GM10248 (cell line): ENCODE measurements around the gene LIPT2.

Experiments
- CTCF ChIA-PET: fragments of 300-600 bp; sonication (Branson Sonifier 250); formaldehyde crosslinking; extraction: SDS; loops from one replicate; lab custom pipeline; 2021; ENCODE audit warnings: antibody characterized with exemption; lab: Yijun Ruan, JAX
- POLR2A ChIA-PET: fragments of 350-650 bp; sonication (Branson Sonifier 250); formaldehyde crosslinking; extraction: SDS; loops from one replicate; lab custom pipeline; 2020; ENCODE audit warnings: antibody characterized with exemption; lab: Yijun Ruan, JAX
- DNase-seq: peaks from one replicate; pipeline ENCODE4 v3.0.0; 2012; ENCODE audit errors: extremely low spot score
- TF ChIP-seq, protein P1 (sequence below): IDR thresholded peaks from 2 replicates; pipeline ENCODE4 v1.5.1; 2012; ENCODE audit warnings: mild to moderate bottlenecking, low read depth; ENCODE audit errors: extremely low read depth, missing control alignments, control extremely low read depth

LIPT2 gene

DNA sequence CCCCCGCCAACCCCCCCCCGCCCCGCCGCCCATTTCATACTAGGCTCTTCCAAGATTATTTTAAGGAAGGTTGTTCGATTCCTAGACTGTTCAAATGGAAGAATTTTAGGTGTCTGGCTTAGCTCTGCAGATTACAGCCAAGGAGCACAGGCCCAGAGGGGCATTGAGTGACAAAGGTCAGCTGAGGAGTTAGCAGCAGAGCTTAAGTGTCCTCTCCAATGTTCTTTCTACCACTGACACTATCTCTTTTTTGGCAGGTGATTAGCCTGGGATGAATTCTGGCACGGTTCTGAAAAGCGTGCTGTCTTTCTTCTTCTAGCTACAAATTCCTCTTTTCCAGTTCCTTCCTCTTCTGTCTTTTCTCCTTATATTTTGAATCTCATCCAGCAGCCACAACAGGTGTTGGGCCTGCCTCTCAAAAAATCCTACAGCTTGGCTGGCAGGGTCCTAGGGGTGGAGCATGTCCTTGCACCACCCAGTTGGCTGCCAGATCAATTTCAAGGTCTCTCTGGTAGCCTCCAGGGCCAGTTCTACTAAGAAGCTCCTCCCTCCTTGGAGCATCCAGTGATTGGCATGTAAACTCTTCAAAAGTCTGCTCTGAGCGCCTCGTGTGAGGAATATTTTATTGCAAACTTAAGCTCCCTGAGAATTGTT lies 49.2 kb downstream of the LIPT2 start:
- TF ChIP-seq, protein P1, sequence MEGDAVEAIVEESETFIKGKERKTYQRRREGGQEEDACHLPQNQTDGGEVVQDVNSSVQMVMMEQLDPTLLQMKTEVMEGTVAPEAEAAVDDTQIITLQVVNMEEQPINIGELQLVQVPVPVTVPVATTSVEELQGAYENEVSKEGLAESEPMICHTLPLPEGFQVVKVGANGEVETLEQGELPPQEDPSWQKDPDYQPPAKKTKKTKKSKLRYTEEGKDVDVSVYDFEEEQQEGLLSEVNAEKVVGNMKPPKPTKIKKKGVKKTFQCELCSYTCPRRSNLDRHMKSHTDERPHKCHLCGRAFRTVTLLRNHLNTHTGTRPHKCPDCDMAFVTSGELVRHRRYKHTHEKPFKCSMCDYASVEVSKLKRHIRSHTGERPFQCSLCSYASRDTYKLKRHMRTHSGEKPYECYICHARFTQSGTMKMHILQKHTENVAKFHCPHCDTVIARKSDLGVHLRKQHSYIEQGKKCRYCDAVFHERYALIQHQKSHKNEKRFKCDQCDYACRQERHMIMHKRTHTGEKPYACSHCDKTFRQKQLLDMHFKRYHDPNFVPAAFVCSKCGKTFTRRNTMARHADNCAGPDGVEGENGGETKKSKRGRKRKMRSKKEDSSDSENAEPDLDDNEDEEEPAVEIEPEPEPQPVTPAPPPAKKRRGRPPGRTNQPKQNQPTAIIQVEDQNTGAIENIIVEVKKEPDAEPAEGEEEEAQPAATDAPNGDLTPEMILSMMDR = no peak
- POLR2A ChIA-PET = no interaction called here
- no peak for DNase-seq
- CTCF ChIA-PET = interaction anchor here (1.1 to 5.2 kb wide), 10 partner anchors 8 to 126 kb away, joined by 3 to 31 read pairs (median 4); no protein-coding TSS in a partner anchor

DNA sequence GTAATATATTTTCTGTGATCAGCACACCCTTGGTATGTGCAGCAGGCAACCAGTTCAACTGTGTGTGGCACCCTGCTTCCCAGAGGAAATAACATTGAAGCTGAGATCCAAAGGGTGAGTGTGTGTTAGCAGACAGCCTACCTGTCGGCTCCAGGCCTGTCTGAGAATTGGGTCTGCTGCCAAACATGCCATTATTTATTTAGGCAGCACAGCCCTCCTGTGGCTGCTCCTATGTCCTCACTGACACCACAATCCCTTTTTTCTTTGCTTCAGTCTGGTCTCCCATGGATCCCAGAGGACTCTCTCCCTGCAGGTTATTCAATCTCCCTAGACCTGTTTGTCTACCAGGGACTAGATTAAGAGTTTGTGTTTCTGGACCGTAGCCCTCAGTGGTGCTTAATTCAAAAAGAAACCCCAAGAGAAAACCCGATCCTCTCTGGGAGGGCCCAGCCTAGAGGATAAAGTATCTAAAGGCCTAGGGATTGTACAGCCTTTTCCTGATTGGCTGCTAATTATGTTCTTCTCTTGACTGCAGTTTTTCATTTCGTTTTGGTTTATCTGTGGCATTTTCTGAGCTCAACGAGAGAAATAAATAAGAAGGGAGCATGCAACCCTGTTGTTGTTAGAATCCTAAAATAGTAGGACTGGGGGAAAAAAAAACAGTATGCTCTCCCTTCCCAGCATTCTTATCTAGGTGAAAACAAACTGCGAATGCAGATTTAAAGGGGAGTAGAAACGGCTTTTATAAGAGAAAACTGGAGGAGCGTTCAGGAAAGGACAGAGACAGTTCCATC lies 50.3 kb downstream of the LIPT2 start:
- CTCF ChIA-PET = interaction anchor here (1.5 to 5.2 kb wide), 3 partner anchors 10 to 127 kb away, joined by 4 to 31 read pairs (median 6); no protein-coding TSS in a partner anchor
- TF ChIP-seq, protein P1 = no peak
- POLR2A ChIA-PET = no interaction called here
- no peak for DNase-seq

DNA sequence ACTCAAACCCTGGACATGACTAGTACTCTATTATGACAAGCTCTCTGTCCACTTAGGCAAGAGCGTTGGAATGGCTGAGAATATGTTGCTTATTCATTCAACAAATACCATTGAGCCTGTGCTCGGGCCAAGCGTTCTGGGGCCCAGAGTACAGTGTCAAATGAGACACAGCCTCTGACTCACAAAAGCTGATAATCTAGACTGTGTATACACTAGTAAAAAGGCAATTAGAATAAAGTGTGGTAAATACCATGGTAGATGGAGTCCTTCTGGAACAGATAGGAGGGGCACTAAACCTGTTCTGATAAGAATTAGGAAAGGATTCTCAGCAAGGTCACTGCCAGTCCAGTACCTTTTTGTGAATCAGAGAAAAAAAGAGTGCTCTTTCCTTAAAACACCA lies 50.9 kb downstream of the LIPT2 start:
- POLR2A ChIA-PET = no interaction called here
- CTCF ChIA-PET = interaction anchor here (5.2 kb wide), 1 partner anchor 10 kb away, joined by 31 read pairs; no protein-coding TSS in a partner anchor
- DNase-seq = no peak
- TF ChIP-seq, protein P1 = no peak
